ENCODE measurements around the gene ERFE. TPM values are rescaled to one million over a fixed set of nuclear protein-coding genes. Genes with fewer than 3 reads are reported as not detected.

Gene ERFE
- total and polyA plus RNA-seq, 10 of the 15 experiments (the other 5 are each of a cell fraction or from before 2014, with no cell fraction given): not detected

DNA sequence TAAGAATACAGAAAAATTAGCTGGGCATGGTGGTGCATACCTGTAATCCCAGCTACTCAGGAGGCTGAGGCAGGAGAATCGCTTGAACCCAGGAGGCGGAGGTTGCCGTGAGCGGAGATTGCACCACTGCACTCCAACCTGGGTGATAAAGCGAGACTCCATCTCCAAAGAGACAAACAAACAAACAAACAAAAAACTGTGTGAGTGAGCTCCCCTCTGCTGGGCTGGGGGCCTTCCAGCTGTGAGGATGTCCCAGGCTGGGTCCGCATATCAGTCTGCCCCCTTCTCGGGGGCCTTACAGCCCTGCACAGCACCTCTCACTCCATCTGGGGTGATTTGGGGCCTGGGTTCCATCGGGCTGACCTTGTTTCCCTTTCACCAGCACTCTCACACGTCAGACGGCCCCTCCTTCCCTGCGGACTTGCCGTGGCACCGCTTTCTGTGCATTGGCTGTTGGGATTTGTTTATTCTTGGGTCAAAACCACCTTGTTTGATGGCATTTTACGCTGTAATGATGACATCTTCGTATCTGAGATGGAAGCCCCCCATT is 23.1 kb upstream of the ERFE start:
- TF ChIP-seq NR2F1 (conservative IDR thresholded peaks at IDR 0.05): no peak
- no peak for TF ChIP-seq POLR2AphosphoS5 (IDR thresholded peaks at IDR 0.05; ENCODE audit: low read length)
- TF ChIP-seq MEF2B (IDR thresholded peaks at IDR 0.05; ENCODE audit: partially characterized antibody, poor library complexity, severe bottlenecking): no peak
- TF ChIP-seq, protein P1, sequence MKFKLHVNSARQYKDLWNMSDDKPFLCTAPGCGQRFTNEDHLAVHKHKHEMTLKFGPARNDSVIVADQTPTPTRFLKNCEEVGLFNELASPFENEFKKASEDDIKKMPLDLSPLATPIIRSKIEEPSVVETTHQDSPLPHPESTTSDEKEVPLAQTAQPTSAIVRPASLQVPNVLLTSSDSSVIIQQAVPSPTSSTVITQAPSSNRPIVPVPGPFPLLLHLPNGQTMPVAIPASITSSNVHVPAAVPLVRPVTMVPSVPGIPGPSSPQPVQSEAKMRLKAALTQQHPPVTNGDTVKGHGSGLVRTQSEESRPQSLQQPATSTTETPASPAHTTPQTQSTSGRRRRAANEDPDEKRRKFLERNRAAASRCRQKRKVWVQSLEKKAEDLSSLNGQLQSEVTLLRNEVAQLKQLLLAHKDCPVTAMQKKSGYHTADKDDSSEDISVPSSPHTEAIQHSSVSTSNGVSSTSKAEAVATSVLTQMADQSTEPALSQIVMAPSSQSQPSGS (IDR thresholded peaks at IDR 0.05; ENCODE audit: low read length): no peak
- TF ChIP-seq, protein P2, sequence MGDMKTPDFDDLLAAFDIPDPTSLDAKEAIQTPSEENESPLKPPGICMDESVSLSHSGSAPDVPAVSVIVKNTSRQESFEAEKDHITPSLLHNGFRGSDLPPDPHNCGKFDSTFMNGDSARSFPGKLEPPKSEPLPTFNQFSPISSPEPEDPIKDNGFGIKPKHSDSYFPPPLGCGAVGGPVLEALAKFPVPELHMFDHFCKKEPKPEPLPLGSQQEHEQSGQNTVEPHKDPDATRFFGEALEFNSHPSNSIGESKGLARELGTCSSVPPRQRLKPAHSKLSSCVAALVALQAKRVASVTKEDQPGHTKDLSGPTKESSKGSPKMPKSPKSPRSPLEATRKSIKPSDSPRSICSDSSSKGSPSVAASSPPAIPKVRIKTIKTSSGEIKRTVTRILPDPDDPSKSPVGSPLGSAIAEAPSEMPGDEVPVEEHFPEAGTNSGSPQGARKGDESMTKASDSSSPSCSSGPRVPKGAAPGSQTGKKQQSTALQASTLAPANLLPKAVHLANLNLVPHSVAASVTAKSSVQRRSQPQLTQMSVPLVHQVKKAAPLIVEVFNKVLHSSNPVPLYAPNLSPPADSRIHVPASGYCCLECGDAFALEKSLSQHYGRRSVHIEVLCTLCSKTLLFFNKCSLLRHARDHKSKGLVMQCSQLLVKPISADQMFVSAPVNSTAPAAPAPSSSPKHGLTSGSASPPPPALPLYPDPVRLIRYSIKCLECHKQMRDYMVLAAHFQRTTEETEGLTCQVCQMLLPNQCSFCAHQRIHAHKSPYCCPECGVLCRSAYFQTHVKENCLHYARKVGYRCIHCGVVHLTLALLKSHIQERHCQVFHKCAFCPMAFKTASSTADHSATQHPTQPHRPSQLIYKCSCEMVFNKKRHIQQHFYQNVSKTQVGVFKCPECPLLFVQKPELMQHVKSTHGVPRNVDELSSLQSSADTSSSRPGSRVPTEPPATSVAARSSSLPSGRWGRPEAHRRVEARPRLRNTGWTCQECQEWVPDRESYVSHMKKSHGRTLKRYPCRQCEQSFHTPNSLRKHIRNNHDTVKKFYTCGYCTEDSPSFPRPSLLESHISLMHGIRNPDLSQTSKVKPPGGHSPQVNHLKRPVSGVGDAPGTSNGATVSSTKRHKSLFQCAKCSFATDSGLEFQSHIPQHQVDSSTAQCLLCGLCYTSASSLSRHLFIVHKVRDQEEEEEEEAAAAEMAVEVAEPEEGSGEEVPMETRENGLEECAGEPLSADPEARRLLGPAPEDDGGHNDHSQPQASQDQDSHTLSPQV (IDR thresholded peaks at IDR 0.05): no peak
- TF ChIP-seq, protein P3, sequence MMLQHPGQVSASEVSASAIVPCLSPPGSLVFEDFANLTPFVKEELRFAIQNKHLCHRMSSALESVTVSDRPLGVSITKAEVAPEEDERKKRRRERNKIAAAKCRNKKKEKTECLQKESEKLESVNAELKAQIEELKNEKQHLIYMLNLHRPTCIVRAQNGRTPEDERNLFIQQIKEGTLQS (IDR thresholded peaks at IDR 0.05; ENCODE audit: borderline replicate concordance, extremely low read depth, low read depth, low read length): no peak
- no peak for TF ChIP-seq SIX5 (IDR thresholded peaks at IDR 0.05; ENCODE audit: low read depth, low read length, severe bottlenecking)
- no peak for TF ChIP-seq NFIC (IDR thresholded peaks at IDR 0.05; ENCODE audit: low read depth, low read length)
- H3K4me1 ChIP-seq (ENCODE audit: control insufficient read depth, insufficient read depth, low read length): peaks cover 4% of the 10 kb centered on the region; the same call in 1 of the 2 replicates
- ChIA-PET SMC1A (ENCODE audit: uncharacterized antibody, unreplicated experiment) (no interaction called here), POLR2A (no interaction called here), CTCF (interaction anchor here (1.4 to 2.0 kb wide), 2 partner anchors 27 to 128 kb away, joined by 3 to 5 read pairs; no protein-coding TSS in a partner anchor), RAD21 (ENCODE audit: unreplicated experiment) (no interaction called here)
- no peaks in the 10 kb centered on the region for H3K9me3 ChIP-seq (replicated peaks; ENCODE audit: control insufficient read depth, insufficient read depth, low read length)
- intact Hi-C loops (cut with micrococcal nuclease; ENCODE audit: unreplicated experiment) (no loop called here), in situ Hi-C loops (cut with MboI) (no loop called here)
- no peak for DNase-seq (ENCODE audit: low read depth, low spot score)
- no peaks in the 10 kb centered on the region for H3K79me2 ChIP-seq (ENCODE audit: control insufficient read depth, insufficient read depth, low read length)
- H2AFZ ChIP-seq (ENCODE audit: control insufficient read depth, low read depth, low read length): no peak overlapping the region
- no peak for ATAC-seq
- no peaks in the 10 kb centered on the region for H3K36me3 ChIP-seq (ENCODE audit: control insufficient read depth in 2 of 2, insufficient read depth in 2 of 2, low read length in 1 of 2)
- no peaks in the 10 kb centered on the region for H3K27me3 ChIP-seq (replicated peaks in 1 of 2; ENCODE audit: control insufficient read depth in 2 of 2, insufficient read depth in 2 of 2, low read length in 1 of 2)
- no peak overlapping the region for H3K4me3 ChIP-seq
- H3K9ac ChIP-seq (ENCODE audit: control insufficient read depth, insufficient read depth, low read length): no peak overlapping the region
- no peak overlapping the region for H3K4me2 ChIP-seq (ENCODE audit: control insufficient read depth, insufficient read depth)
- FAIRE-seq: no peak
- no peaks in the 10 kb centered on the region for H4K20me1 ChIP-seq (ENCODE audit: control insufficient read depth, insufficient read depth)
- H3K27ac ChIP-seq (ENCODE audit: control insufficient read depth, insufficient read depth): no peak overlapping the region
- no TSS peak for BruUV-seq (replicated peaks)
- WGBS (ENCODE audit: insufficient coverage, insufficient replicate concordance, low lambda C conversion rate, missing lambda C conversion rate): 69% methylated on average over 15 of the region's 15 CpGs

All from GM12878 (cell line).